Endodermal cell (in vitro differentiated cells): ENCODE results near the gene LAMB1. TPM values are rescaled to one million over a fixed set of nuclear protein-coding genes. Genes with fewer than 3 reads are reported as not detected.

Experiments
- DNase-seq: peaks from one replicate; pipeline ENCODE4 v3.0.0-alpha.2; 2017
- H3K27ac ChIP-seq: 2 replicates; pipeline ENCODE4 v1.5.1; 2013; ENCODE audit warnings: mild to moderate bottlenecking, low read depth, low read length, moderate library complexity
- H3K27me3 ChIP-seq: 2 replicates; pipeline ENCODE4 v1.6.1; 2013; ENCODE audit warnings: mild to moderate bottlenecking, low read length, moderate library complexity; ENCODE audit not compliant: insufficient read depth, control insufficient read depth, poor library complexity, severe bottlenecking
- H3K36me3 ChIP-seq: 2 replicates; pipeline ENCODE4 v1.7.0; 2013; ENCODE audit warnings: mild to moderate bottlenecking, low read length, moderate library complexity; ENCODE audit not compliant: control insufficient read depth, insufficient read depth
- H3K4me1 ChIP-seq: one replicate; pipeline ENCODE4 v1.7.0; 2013; ENCODE audit warnings: low read length; ENCODE audit not compliant: control insufficient read depth, insufficient read depth
- H3K4me3 ChIP-seq: 2 replicates; pipeline ENCODE4 v1.5.1; 2013; ENCODE audit warnings: mild to moderate bottlenecking, low read length, moderate library complexity
- H3K9ac ChIP-seq: 2 replicates; pipeline ENCODE4 v1.6.1; 2013; ENCODE audit warnings: mild to moderate bottlenecking, low read length, moderate library complexity; ENCODE audit not compliant: poor library complexity, severe bottlenecking; ENCODE audit errors: extremely low read depth
- H3K9me3 ChIP-seq: 2 replicates; pipeline ENCODE4 v1.6.1; 2013; ENCODE audit warnings: mild to moderate bottlenecking, low read length, moderate library complexity; ENCODE audit not compliant: control insufficient read depth
- H3K27ac Mint-ChIP-seq: 2 replicates; pipeline ENCODE4 v1.8.0; 2020; ENCODE audit warnings: mixed read lengths
- H3K27me3 Mint-ChIP-seq: 2 replicates; pipeline ENCODE4 v1.8.0; 2021; ENCODE audit warnings: mild to moderate bottlenecking, mixed read lengths; ENCODE audit not compliant: insufficient read depth
- H3K36me3 Mint-ChIP-seq: 2 replicates; pipeline ENCODE4 v1.8.0; 2020; ENCODE audit warnings: low read depth, mixed read lengths
- H3K4me1 Mint-ChIP-seq: 2 replicates; pipeline ENCODE4 v1.8.0; 2020; ENCODE audit warnings: mixed read lengths
- H3K4me3 Mint-ChIP-seq: 2 replicates; pipeline ENCODE4 v1.8.0; 2020; ENCODE audit warnings: mild to moderate bottlenecking, moderate library complexity, mixed read lengths
- H3K9me3 Mint-ChIP-seq: 2 replicates; pipeline ENCODE4 v1.8.0; 2020; ENCODE audit warnings: mild to moderate bottlenecking, mixed read lengths
- WGBS, 2 experiments: methylation state at CpG; one replicate each; pipeline versions ENCODE4 v1.1.5 to v1.1.7; 2013; ENCODE audit warnings: missing lambda C conversion rate in 2 of 2, mixed read lengths in 1 of 2; ENCODE audit not compliant: insufficient coverage in 1 of 2, insufficient read length in 1 of 2; 5-methylcytosine and 5-hydroxymethylcytosine counted together
- total RNA-seq, 2 donors: library from RNA; stranded (reverse); fragmentation: NEBNext Ultra II Directional in 1 of 2; extraction: Animal tissue kit (Norgen Biotek cat#: 25700) in 1 of 2; gene quantifications; 2 replicates in 1 of 2; 3 replicates in 1 of 2; pipeline ENCODE4 v1.2.1, GENCODE V29; 2021
- TF ChIP-seq, protein P1 (sequence below): fragments of 200-600 bp; sonication (generic); conservative IDR thresholded peaks from 2 replicates; pipeline ENCODE4 v1.5.0; 2021; ENCODE audit warnings: antibody characterized with exemption, mild to moderate bottlenecking

Gene LAMB1
- total RNA-seq, 2 donors from 2014 or later, result 192 to 209 TPM

GRCh38 chr7:108045154-108045553, 42.2 kb upstream of the LAMB1 start:
- Mint-ChIP-seq H3K36me3 (no peaks in the 10 kb centered on the region), H3K27me3 (no peaks in the 10 kb centered on the region), H3K9me3 (no peaks in the 10 kb centered on the region), H3K4me3 (no peak overlapping the region), H3K4me1 (peaks cover 1% of the 10 kb centered on the region), H3K27ac (no peak overlapping the region)
- H3K4me1 ChIP-seq, result no peaks in the 10 kb centered on the region
- no peaks in the 10 kb centered on the region for H3K9me3 ChIP-seq
- no peaks in the 10 kb centered on the region for H3K36me3 ChIP-seq
- 100% methylated on average over 1 of the region's 1 CpG; no CpG with 5 or more reads in 1 of the 2 experiments for WGBS, 2 experiments
- no peaks in the 10 kb centered on the region for H3K27me3 ChIP-seq
- no peak overlapping the region for H3K9ac ChIP-seq
- H3K4me3 ChIP-seq, result no peak overlapping the region
- DNase-seq, result no peak
- TF ChIP-seq, protein P1, sequence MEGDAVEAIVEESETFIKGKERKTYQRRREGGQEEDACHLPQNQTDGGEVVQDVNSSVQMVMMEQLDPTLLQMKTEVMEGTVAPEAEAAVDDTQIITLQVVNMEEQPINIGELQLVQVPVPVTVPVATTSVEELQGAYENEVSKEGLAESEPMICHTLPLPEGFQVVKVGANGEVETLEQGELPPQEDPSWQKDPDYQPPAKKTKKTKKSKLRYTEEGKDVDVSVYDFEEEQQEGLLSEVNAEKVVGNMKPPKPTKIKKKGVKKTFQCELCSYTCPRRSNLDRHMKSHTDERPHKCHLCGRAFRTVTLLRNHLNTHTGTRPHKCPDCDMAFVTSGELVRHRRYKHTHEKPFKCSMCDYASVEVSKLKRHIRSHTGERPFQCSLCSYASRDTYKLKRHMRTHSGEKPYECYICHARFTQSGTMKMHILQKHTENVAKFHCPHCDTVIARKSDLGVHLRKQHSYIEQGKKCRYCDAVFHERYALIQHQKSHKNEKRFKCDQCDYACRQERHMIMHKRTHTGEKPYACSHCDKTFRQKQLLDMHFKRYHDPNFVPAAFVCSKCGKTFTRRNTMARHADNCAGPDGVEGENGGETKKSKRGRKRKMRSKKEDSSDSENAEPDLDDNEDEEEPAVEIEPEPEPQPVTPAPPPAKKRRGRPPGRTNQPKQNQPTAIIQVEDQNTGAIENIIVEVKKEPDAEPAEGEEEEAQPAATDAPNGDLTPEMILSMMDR, result no peak
- H3K27ac ChIP-seq, result no peak overlapping the region

DNA sequence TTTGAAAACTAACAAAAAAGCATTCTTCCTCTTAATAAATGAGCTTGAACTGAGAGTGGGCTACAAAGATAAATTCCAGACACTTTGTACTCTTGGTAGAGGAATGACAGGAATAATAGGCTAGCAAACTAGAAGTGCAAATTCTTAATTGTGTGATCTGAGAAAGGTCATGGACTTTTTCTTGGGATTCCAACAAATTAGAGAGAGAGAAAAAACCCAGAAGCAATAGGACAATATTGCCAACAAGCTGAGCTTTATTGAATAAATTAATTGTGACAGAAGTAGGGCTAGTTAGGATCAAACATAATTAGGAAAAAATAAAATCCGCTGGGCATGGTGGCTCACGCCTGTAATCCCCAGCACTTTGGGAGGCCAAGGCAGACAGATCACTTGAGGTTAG, 41.4 kb upstream of the LAMB1 start:
- H3K27me3 ChIP-seq, result no peaks in the 10 kb centered on the region
- no peak overlapping the region for H3K27ac ChIP-seq
- WGBS, 2 experiments, result 92 to 96% methylated on average over 2 of the region's 2 CpGs
- H3K4me1 ChIP-seq, result no peaks in the 10 kb centered on the region
- Mint-ChIP-seq H3K4me1 (no peaks in the 10 kb centered on the region), H3K4me3 (no peak overlapping the region), H3K27ac (no peak overlapping the region), H3K9me3 (no peaks in the 10 kb centered on the region), H3K36me3 (no peaks in the 10 kb centered on the region), H3K27me3 (no peaks in the 10 kb centered on the region)
- no peak overlapping the region for H3K4me3 ChIP-seq
- TF ChIP-seq, protein P1, result no peak
- H3K9me3 ChIP-seq, result no peaks in the 10 kb centered on the region
- no peaks in the 10 kb centered on the region for H3K36me3 ChIP-seq
- DNase-seq, result no peak
- H3K9ac ChIP-seq, result no peak overlapping the region

- Mint-ChIP-seq H3K27me3 (no peaks in the 10 kb centered on the region), H3K9me3 (no peaks in the 10 kb centered on the region), H3K4me1 (peaks cover 20% of the 10 kb centered on the region), H3K36me3 (no peaks in the 10 kb centered on the region), H3K27ac (no peak overlapping the region), H3K4me3 (no peak overlapping the region)
- no peak overlapping the region for H3K4me3 ChIP-seq
- no peaks in the 10 kb centered on the region for H3K9me3 ChIP-seq
- no peak for DNase-seq
- H3K27ac ChIP-seq, result no peak overlapping the region
- no peaks in the 10 kb centered on the region for H3K36me3 ChIP-seq
- H3K4me1 ChIP-seq, result peaks cover 5% of the 10 kb centered on the region
- no peaks in the 10 kb centered on the region for H3K27me3 ChIP-seq
- TF ChIP-seq, protein P1, result no peak
- H3K9ac ChIP-seq, result no peak overlapping the region
These were observed 36.0 kb upstream of the LAMB1 start for GRCh38 chr7:108038986-108039385.
